ENCODE results near the gene SLC4A11. TPM values are rescaled to one million over a fixed set of nuclear protein-coding genes. Genes with fewer than 3 reads are reported as not detected.
"Not testable (repeated sequence)": the region's sequence is repeated elsewhere in the genome, so short reads cannot be mapped to it uniquely, and the experiment has no call there.

The SLC4A11 gene
- total RNA-seq, 1 experiment from 2014 or later: 5.7 TPM

DNA sequence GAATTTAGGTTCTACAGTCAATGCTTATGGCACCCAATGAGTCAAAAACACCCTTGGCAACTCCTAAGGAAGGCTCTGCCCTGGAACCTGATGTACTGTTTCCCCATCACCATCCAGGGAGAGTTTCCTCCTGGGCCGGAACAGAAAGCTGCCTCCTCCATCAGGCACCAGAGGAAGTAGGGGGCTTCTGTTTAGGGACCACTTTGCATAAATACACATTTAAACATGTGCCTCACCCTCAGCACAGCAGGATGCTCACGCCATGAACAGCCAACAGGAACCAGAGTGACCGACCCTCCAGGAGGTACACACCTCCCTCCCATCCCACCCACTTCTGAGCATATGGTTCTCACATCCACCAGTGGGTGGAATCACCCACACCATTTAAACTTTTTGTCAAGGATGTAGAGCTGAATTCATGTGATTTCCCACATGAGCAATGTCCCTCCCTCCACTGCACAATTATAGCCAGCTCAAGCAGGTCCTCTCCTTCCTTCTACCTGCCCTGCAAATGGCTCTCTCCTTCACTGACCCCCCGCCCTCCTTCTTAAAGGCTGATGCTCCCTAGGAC, 49.3 kb downstream of the SLC4A11 start:
- no peak for TF ChIP-seq CTCF (IDR thresholded peaks at IDR 0.05; ENCODE audit: unreplicated experiment)
- H3K4me1 Mint-ChIP-seq (ENCODE audit: insufficient read depth, unreplicated experiment): peaks cover under 1% of the 10 kb centered on the region
- H3K9me3 Mint-ChIP-seq (ENCODE audit: unreplicated experiment): no peaks in the 10 kb centered on the region
- no peak overlapping the region for H3K4me3 Mint-ChIP-seq (ENCODE audit: unreplicated experiment)
- POLR2A ChIA-PET: interaction anchor here (0.5 to 0.6 kb wide), 2 partner anchors 152 to 449 kb away, joined by 3 read pairs; no protein-coding TSS in a partner anchor
- BruUV-seq (replicated peaks): no TSS peak
- H3K27ac Mint-ChIP-seq (ENCODE audit: low read depth, unreplicated experiment): no peak overlapping the region
- H3K36me3 Mint-ChIP-seq (ENCODE audit: insufficient read depth, unreplicated experiment): peaks cover 44% of the 10 kb centered on the region
- CTCF ChIA-PET: no interaction called here
- intact Hi-C loops (cut with micrococcal nuclease): no loop called here
- no peaks in the 10 kb centered on the region for H3K27me3 Mint-ChIP-seq (ENCODE audit: insufficient read depth, unreplicated experiment)
- no peak for DNase-seq (ENCODE audit: unreplicated experiment)

DNA sequence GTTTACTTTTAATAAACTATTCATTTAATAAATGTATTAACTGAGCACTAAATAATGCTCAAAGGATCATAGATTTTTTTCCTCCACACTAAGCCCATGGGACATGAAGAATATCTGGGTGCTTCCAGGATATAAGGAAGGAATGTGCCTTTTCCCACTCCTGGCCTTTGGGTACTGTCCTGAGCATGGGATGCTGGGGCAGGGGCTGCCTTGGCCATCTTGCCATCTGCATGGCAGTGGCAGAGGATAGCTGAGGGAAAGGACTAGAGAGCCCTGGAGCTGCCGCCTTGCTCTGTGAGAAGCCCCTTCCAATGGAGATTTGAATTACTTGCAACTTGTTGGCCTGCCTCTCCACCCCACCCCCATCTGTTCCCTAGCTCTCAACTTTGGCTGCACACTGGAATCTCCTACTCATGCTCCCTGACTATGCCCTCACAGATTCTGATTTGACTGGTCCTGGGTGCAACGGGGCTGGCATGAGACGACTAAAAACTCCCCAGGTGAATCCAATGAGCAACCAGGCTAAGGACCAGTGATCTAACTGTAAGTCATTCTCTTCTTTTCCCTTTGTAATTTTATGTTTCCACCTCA, 50.1 kb downstream of the SLC4A11 start:
- no peak overlapping the region for H3K27ac Mint-ChIP-seq (ENCODE audit: low read depth, unreplicated experiment)
- peaks cover 8% of the 10 kb centered on the region for H3K4me1 Mint-ChIP-seq (ENCODE audit: insufficient read depth, unreplicated experiment)
- no peak overlapping the region for H3K4me3 Mint-ChIP-seq (ENCODE audit: unreplicated experiment)
- CTCF ChIA-PET: no interaction called here
- intact Hi-C loops (cut with micrococcal nuclease): no loop called here
- POLR2A ChIA-PET: interaction anchor here (0.5 to 0.7 kb wide), 3 partner anchors 151 to 450 kb away, joined by 3 read pairs; no protein-coding TSS in a partner anchor
- no peaks in the 10 kb centered on the region for H3K27me3 Mint-ChIP-seq (ENCODE audit: insufficient read depth, unreplicated experiment)
- BruUV-seq (replicated peaks): TSS peak; percentile 13
- H3K9me3 Mint-ChIP-seq (ENCODE audit: unreplicated experiment): no peaks in the 10 kb centered on the region
- DNase-seq (ENCODE audit: unreplicated experiment): no peak
- H3K36me3 Mint-ChIP-seq (ENCODE audit: insufficient read depth, unreplicated experiment): peaks cover 39% of the 10 kb centered on the region
- no peak for TF ChIP-seq CTCF (IDR thresholded peaks at IDR 0.05; ENCODE audit: unreplicated experiment)

- CTCF ChIA-PET: interaction anchor here (1.3 kb wide), 1 partner anchor 129 kb away, joined by 3 read pairs; no protein-coding TSS in a partner anchor
- H3K4me1 Mint-ChIP-seq (ENCODE audit: insufficient read depth, unreplicated experiment); intact Hi-C loops (cut with micrococcal nuclease); H3K9me3 Mint-ChIP-seq (ENCODE audit: unreplicated experiment); H3K4me3 Mint-ChIP-seq (ENCODE audit: unreplicated experiment); H3K27ac Mint-ChIP-seq (ENCODE audit: low read depth, unreplicated experiment); BruUV-seq (replicated peaks); H3K27me3 Mint-ChIP-seq (ENCODE audit: insufficient read depth, unreplicated experiment); DNase-seq (ENCODE audit: unreplicated experiment): not testable (repeated sequence)
- peaks cover 34% of the 10 kb centered on the region for H3K36me3 Mint-ChIP-seq (ENCODE audit: insufficient read depth, unreplicated experiment)
- POLR2A ChIA-PET: interaction anchor here (1.0 to 2.2 kb wide), 5 partner anchors 10 to 193 kb away, joined by 3 to 6 read pairs (median 4); partner anchors contain the start of genes FASTKD5 and UBOX5
These were observed 51.1 kb downstream of the SLC4A11 start for GRCh38 chr20:3187861-3188260.

DNA sequence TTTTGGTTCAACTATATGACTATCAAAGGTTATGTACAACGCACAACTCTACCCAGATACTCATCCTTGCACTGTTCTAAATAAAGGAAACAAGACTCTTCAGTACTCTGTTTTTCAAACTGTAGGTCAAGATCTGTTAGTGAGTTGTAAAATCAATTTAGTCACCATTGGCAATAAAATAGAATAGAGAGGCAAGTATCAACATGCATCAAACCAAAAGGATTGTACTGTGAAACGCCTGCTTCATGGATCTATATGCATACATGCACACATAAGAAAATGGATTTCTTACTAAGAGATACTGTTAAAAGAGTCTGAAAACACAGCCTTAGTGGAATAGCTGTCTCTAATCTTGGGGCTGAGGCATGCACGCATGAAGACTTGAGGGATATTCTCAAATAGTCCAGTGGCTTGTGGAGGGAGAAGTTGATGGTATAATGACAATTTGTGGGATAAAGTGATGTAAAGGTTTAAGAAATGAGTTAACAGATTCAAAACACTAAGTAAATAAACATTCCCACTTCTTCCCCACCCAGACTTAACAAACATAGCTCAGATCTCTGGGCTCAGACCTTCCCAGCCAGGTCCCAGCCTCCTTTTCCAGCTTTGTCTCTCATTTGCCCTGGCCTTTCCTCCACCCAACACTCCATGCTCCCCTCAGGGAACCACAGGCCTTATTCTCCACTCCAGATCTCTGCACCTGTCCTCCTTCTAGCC, 54.9 kb downstream of the SLC4A11 start:
- Mint-ChIP-seq H3K4me3 (ENCODE audit: unreplicated experiment) (no peak overlapping the region), H3K36me3 (ENCODE audit: insufficient read depth, unreplicated experiment) (peaks cover 17% of the 10 kb centered on the region), H3K27me3 (ENCODE audit: insufficient read depth, unreplicated experiment) (no peaks in the 10 kb centered on the region), H3K4me1 (ENCODE audit: insufficient read depth, unreplicated experiment) (peaks cover 10% of the 10 kb centered on the region), H3K9me3 (ENCODE audit: unreplicated experiment) (no peaks in the 10 kb centered on the region), H3K27ac (ENCODE audit: low read depth, unreplicated experiment) (peak overlapping the region; percentile 14)
- ChIA-PET POLR2A (interaction anchor here (0.8 to 3.4 kb wide), 10 partner anchors 9 to 242 kb away, joined by 3 to 20 read pairs (median 4); partner anchors contain the start of genes FASTKD5, ITPA, LZTS3 and UBOX5), CTCF (interaction anchor here (0.8 to 1.6 kb wide), 4 partner anchors 9 to 131 kb away, joined by 3 to 5 read pairs (median 3); no protein-coding TSS in a partner anchor)
- TF ChIP-seq CTCF (IDR thresholded peaks at IDR 0.05; ENCODE audit: unreplicated experiment): no peak
- intact Hi-C loops (cut with micrococcal nuclease): no loop called here
- no TSS peak for BruUV-seq (replicated peaks)
- DNase-seq (ENCODE audit: unreplicated experiment): no peak

- H3K36me3 Mint-ChIP-seq (ENCODE audit: insufficient read depth, unreplicated experiment): peaks cover 12% of the 10 kb centered on the region
- DNase-seq (ENCODE audit: unreplicated experiment); POLR2A ChIA-PET; H3K9me3 Mint-ChIP-seq (ENCODE audit: unreplicated experiment); CTCF ChIA-PET; BruUV-seq (replicated peaks); intact Hi-C loops (cut with micrococcal nuclease); H3K27me3 Mint-ChIP-seq (ENCODE audit: insufficient read depth, unreplicated experiment); H3K27ac Mint-ChIP-seq (ENCODE audit: low read depth, unreplicated experiment); H3K4me3 Mint-ChIP-seq (ENCODE audit: unreplicated experiment); H3K4me1 Mint-ChIP-seq (ENCODE audit: insufficient read depth, unreplicated experiment): not testable (repeated sequence)
These were observed 56.6 kb downstream of the SLC4A11 start for GRCh38 chr20:3182429-3182828.
